Keratinocyte (primary cell): ENCODE measurements around the gene NR1I3. TPM values are rescaled to one million over a fixed set of nuclear protein-coding genes. Genes with fewer than 3 reads are reported as not detected.

Source experiments
- DNase-seq: peaks from one replicate; pipeline ENCODE4 v3.0.0-alpha.2; 2011; ENCODE audit warnings: low read depth, missing footprints, low spot score
- FAIRE-seq: peaks from 2 replicates; lab custom pipeline; 2011; peaks lifted over from hg19 to GRCh38; lab: Jason Lieb, UNC
- H2AFZ ChIP-seq: 2 replicates; pipeline ENCODE4 v1.6.0; 2012; ENCODE audit warnings: low read length, control low read depth, inconsistent platforms; ENCODE audit not compliant: control insufficient read depth
- H3K27ac ChIP-seq: 2 replicates; pipeline ENCODE4 v1.5.1; 2011; ENCODE audit warnings: low read length; ENCODE audit not compliant: control insufficient read depth, insufficient read depth
- H3K27me3 ChIP-seq: 3 replicates; pipeline ENCODE4 v1.6.0; 2011; ENCODE audit warnings: low read length; ENCODE audit not compliant: control insufficient read depth, insufficient read depth; ENCODE audit errors: extremely low read depth
- H3K36me3 ChIP-seq, 2 experiments: 2 replicates in 1 of 2; 3 replicates in 1 of 2; pipeline ENCODE4 v1.5.1; 2011; ENCODE audit warnings: low read length in 2 of 2, mild to moderate bottlenecking in 1 of 2; ENCODE audit not compliant: control insufficient read depth in 2 of 2, insufficient read depth in 2 of 2; ENCODE audit errors: extremely low read depth in 1 of 2
- H3K4me1 ChIP-seq: 3 replicates; pipeline ENCODE4 v1.5.1; 2011; ENCODE audit warnings: low read length; ENCODE audit not compliant: control insufficient read depth, insufficient read depth; ENCODE audit errors: extremely low read depth
- H3K4me2 ChIP-seq: 3 replicates; pipeline ENCODE4 v1.6.0; 2011; ENCODE audit warnings: low read depth, low read length; ENCODE audit not compliant: control insufficient read depth, insufficient read depth; ENCODE audit errors: extremely low read depth
- H3K4me3 ChIP-seq, 3 experiments: fragments of 200-600 bp in 1 of 3; sonication (generic) in 1 of 3; 2 replicates in 2 of 3; 3 replicates in 1 of 3; pipeline ENCODE4 v1.5.1; 2011 to 2016; ENCODE audit warnings: low read length in 3 of 3, mild to moderate bottlenecking in 3 of 3, control low read depth in 2 of 3, inconsistent platforms in 1 of 3, low read depth in 1 of 3, mixed read lengths in 1 of 3, mixed run types in 1 of 3, moderate library complexity in 1 of 3; ENCODE audit not compliant: control insufficient read depth in 2 of 3, insufficient read depth in 2 of 3; ENCODE audit errors: extremely low read depth in 1 of 3
- H3K79me2 ChIP-seq: 2 replicates; pipeline ENCODE4 v1.6.0; 2012; ENCODE audit warnings: low read length; ENCODE audit not compliant: control insufficient read depth, insufficient read depth
- H3K9ac ChIP-seq: 3 replicates; pipeline ENCODE4 v1.6.0; 2011; ENCODE audit warnings: low read length; ENCODE audit not compliant: control insufficient read depth, insufficient read depth; ENCODE audit errors: extremely low read depth
- H3K9me1 ChIP-seq: 3 replicates; pipeline ENCODE4 v1.6.0; 2011; ENCODE audit warnings: low read length; ENCODE audit not compliant: control insufficient read depth, insufficient read depth; ENCODE audit errors: extremely low read depth
- H3K9me3 ChIP-seq: 2 replicates; pipeline ENCODE4 v1.5.1; 2012; ENCODE audit warnings: low read depth, low read length; ENCODE audit not compliant: control insufficient read depth
- H4K20me1 ChIP-seq: 3 replicates; pipeline ENCODE4 v1.6.0; 2011; ENCODE audit warnings: low read length; ENCODE audit not compliant: control insufficient read depth, insufficient read depth; ENCODE audit errors: extremely low read depth
- EZH2 ChIP-seq: IDR thresholded peaks from one replicate; pipeline ENCODE4 v1.6.1; 2012; ENCODE audit warnings: inconsistent platforms, mild to moderate bottlenecking, low read length, moderate library complexity
- dilution Hi-C: fragments of 300-500 bp; cut with MboI; formaldehyde crosslinking; loops from one replicate; pipeline ENCODE4 v1.7.0; 2020; ENCODE audit warnings: low sequenced_read_pairs; ENCODE audit not compliant: extremely low pct_ligation_motif_present
- polyA plus RNA-seq, 5 experiments: library from polyadenylated mRNA; depleted of rRNA in 3 of 5; stranded (reverse) in 3 of 5; stranded (forward) in 1 of 5; unstranded in 1 of 5; fragments of >200 nt; gene quantifications; 1 replicate in 1 of 5; 2 replicates in 3 of 5; 3 replicates in 1 of 5; pipeline versions ENCODE4 v1.2.1 to v1.2.3, GENCODE V29; 2011 to 2012; ENCODE audit warnings: missing spikeins in 2 of 5, low read depth in 1 of 5, low replicate concordance in 1 of 5
- TF ChIP-seq, protein P1 (sequence below), 3 experiments: IDR thresholded peaks in 1 of 3; conservative IDR thresholded peaks in 1 of 3; optimal IDR thresholded peaks in 1 of 3; 2 replicates in 2 of 3; 3 replicates in 1 of 3; pipeline versions ENCODE3 to v1.5.1; 2011; ENCODE audit warnings: low read length in 3 of 3, mild to moderate bottlenecking in 3 of 3, moderate library complexity in 2 of 3, control low read depth in 1 of 3, inconsistent platforms in 1 of 3; ENCODE audit not compliant: insufficient read depth in 2 of 3; ENCODE audit errors: extremely low read depth in 1 of 3

Gene NR1I3
- polyA plus RNA-seq, 1 donor (not counting 4 experiments of a cell fraction or from before 2014, with no cell fraction given) = not detected

DNA sequence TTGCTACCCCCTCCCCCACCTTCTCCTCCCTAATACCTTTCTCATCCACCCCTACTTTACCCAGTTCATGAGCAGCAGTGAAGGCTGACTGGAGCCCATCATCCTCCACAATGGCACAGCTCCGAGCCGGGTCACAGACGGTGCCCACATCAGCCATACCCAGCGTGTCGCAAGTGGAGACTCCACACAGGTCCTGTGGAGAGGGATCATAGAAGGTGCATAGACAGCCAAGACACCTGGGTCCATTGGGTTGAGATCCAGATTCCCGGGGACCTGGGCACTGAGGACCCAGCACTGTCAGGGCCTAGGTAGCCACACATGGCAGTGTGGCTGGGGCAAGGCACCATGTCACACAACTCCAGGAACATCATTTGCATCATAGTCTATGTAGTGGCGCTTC is 41.9 kb downstream of the NR1I3 start:
- Histone ChIP-seq H3K9me1 (no peaks in the 10 kb centered on the region), H3K36me3 (no peaks in the 10 kb centered on the region), H3K79me2 (no peaks in the 10 kb centered on the region), H3K9ac (no peak overlapping the region), H3K4me3 (no peak overlapping the region), H3K4me2 (no peak overlapping the region), H2AFZ (no peak overlapping the region), H3K27ac (no peak overlapping the region), H3K27me3 (no peaks in the 10 kb centered on the region), H3K4me1 (peaks cover 35% of the 10 kb centered on the region), H3K9me3 (no peaks in the 10 kb centered on the region), H4K20me1 (no peaks in the 10 kb centered on the region)
- TF ChIP-seq, protein P1, sequence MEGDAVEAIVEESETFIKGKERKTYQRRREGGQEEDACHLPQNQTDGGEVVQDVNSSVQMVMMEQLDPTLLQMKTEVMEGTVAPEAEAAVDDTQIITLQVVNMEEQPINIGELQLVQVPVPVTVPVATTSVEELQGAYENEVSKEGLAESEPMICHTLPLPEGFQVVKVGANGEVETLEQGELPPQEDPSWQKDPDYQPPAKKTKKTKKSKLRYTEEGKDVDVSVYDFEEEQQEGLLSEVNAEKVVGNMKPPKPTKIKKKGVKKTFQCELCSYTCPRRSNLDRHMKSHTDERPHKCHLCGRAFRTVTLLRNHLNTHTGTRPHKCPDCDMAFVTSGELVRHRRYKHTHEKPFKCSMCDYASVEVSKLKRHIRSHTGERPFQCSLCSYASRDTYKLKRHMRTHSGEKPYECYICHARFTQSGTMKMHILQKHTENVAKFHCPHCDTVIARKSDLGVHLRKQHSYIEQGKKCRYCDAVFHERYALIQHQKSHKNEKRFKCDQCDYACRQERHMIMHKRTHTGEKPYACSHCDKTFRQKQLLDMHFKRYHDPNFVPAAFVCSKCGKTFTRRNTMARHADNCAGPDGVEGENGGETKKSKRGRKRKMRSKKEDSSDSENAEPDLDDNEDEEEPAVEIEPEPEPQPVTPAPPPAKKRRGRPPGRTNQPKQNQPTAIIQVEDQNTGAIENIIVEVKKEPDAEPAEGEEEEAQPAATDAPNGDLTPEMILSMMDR (optimal IDR thresholded peaks at IDR 0.05 in 1 of 3, IDR thresholded peaks at IDR 0.05 in 1 of 3, conservative IDR thresholded peaks at IDR 0.05 in 1 of 3; ENCODE audit: extremely low read depth in 1 of 3, insufficient read depth in 2 of 3, low read length in 3 of 3) = no peak
- TF ChIP-seq EZH2 = no peak
- FAIRE-seq (no peak), DNase-seq (no peak)
- dilution Hi-C loops = no loop called here

DNA sequence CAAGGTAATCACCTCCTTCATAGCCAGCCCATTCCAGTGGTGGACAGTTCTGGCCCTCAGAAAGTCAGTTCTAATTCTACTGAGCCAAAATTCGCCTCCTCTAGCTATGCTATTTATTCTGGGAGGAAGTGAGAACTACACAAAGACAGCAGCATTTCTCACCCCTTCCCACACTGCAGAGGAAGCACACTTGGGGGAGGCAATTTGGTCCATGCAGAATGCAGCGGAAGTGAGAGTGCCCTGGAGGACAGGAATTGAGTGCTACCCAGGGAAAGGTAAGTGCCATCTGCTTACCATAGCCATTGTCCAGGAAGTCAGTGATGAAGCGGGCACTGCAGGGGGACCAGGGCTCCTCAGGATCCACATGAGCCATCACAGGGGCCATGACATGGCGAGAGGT is 42.8 kb downstream of the NR1I3 start:
- H3K36me3 ChIP-seq = no peaks in the 10 kb centered on the region
- dilution Hi-C loops = no loop called here
- no peak overlapping the region for H3K9ac ChIP-seq
- no peaks in the 10 kb centered on the region for H3K79me2 ChIP-seq
- TF ChIP-seq, protein P1 (optimal IDR thresholded peaks at IDR 0.05 in 1 of 3, IDR thresholded peaks at IDR 0.05 in 1 of 3, conservative IDR thresholded peaks at IDR 0.05 in 1 of 3; ENCODE audit: extremely low read depth in 1 of 3, insufficient read depth in 2 of 3, low read length in 3 of 3) = no peak
- TF ChIP-seq EZH2 = no peak
- H3K4me2 ChIP-seq = no peak overlapping the region
- no peak for FAIRE-seq
- H4K20me1 ChIP-seq = no peaks in the 10 kb centered on the region
- H3K4me3 ChIP-seq = no peak overlapping the region
- no peak for DNase-seq
- H3K4me1 ChIP-seq = peaks cover 25% of the 10 kb centered on the region
- H3K9me3 ChIP-seq = no peaks in the 10 kb centered on the region
- H2AFZ ChIP-seq = no peak overlapping the region
- no peaks in the 10 kb centered on the region for H3K9me1 ChIP-seq
- H3K27ac ChIP-seq = no peak overlapping the region
- H3K27me3 ChIP-seq = no peaks in the 10 kb centered on the region
